C4-2B (cell line): ENCODE results near the gene SLC35A2.

Source experiments
- CTCF ChIP-seq: fragments of 450-650 bp; conservative IDR thresholded peaks from 2 replicates; pipeline ENCODE4 v1.5.1; 2017; ENCODE audit warnings: mild to moderate bottlenecking
- ZFX ChIP-seq: fragments of 450-650 bp; IDR thresholded peaks from 2 replicates; pipeline ENCODE4 v1.6.1; 2017

- no peak for TF ChIP-seq CTCF
- no peak for TF ChIP-seq ZFX
These were observed 28.2 kb upstream of the SLC35A2 start for GRCh38 chrX:48939524-48940228.
